HG02973 (cell line): ENCODE results near the gene VOPP1.

ENCODE experiments used
- ATAC-seq: cut with Tn5 transposase; IDR thresholded peaks from one replicate; pipeline ENCODE4 v1.9.1; 2021; ENCODE audit warnings: moderate library complexity; ENCODE audit not compliant: unreplicated experiment

The VOPP1 gene

GRCh38 chr7:55438757-55439525, 133.4 kb downstream of the VOPP1 start:
- no peak for ATAC-seq

GRCh38 chr7:55438085-55438756, 134.1 kb downstream of the VOPP1 start:
- ATAC-seq, result no peak

- no peak for ATAC-seq
Observed at GRCh38 chr7:55437375-55437774, 134.9 kb downstream of the VOPP1 start.

GRCh38 chr7:55436457-55436856, 135.8 kb downstream of the VOPP1 start:
- ATAC-seq, result no peak

- no peak for ATAC-seq
Observed at GRCh38 chr7:55435466-55435865, 136.8 kb downstream of the VOPP1 start.

GRCh38 chr7:55432939-55433784, 139.1 kb downstream of the VOPP1 start:
- no peak for ATAC-seq

GRCh38 chr7:55432506-55432905, 139.8 kb downstream of the VOPP1 start:
- ATAC-seq, result no peak

GRCh38 chr7:55431898-55432297, 140.4 kb downstream of the VOPP1 start:
- ATAC-seq, result no peak

GRCh38 chr7:55429835-55430499, 142.3 kb downstream of the VOPP1 start:
- ATAC-seq, result no peak

GRCh38 chr7:55427800-55428199, 144.5 kb downstream of the VOPP1 start:
- ATAC-seq, result no peak

- no peak for ATAC-seq
Observed at GRCh38 chr7:55427342-55427741, 145.0 kb downstream of the VOPP1 start.

GRCh38 chr7:55426676-55427075, 145.6 kb downstream of the VOPP1 start:
- ATAC-seq, result no peak

GRCh38 chr7:55425141-55425752, 147.1 kb downstream of the VOPP1 start:
- no peak for ATAC-seq

GRCh38 chr7:55423891-55424290, 148.4 kb downstream of the VOPP1 start:
- ATAC-seq, result no peak

- no peak for ATAC-seq
Observed at GRCh38 chr7:55423277-55423711, 149.0 kb downstream of the VOPP1 start.
